ENCODE data around the gene CCT8L2. TPM values are rescaled to one million over a fixed set of nuclear protein-coding genes. Genes with fewer than 3 reads are reported as not detected.
"Not testable (repeated sequence)": the region's sequence is repeated elsewhere in the genome, so short reads cannot be mapped to it uniquely, and the experiment has no call there.

CCT8L2 gene
- total and polyA plus RNA-seq, 2 of the 8 experiments (the other 6 are each of a cell fraction or from before 2014, with no cell fraction given): not detected

GRCh38 chr22:16569240-16569834, 23.3 kb downstream of the CCT8L2 start:
- H4K91ac ChIP-seq (replicated peaks; ENCODE audit: insufficient read length, low read length); H4K5ac ChIP-seq (ENCODE audit: insufficient read length, low read depth, low read length); H2AK5ac ChIP-seq (ENCODE audit: low read depth, low read length); H2BK15ac ChIP-seq (ENCODE audit: low read length); H3K79me1 ChIP-seq (ENCODE audit: low read depth, low read length); H3K9ac ChIP-seq (replicated peaks in 1 of 4; ENCODE audit: extremely low read depth in 1 of 4, low read depth in 3 of 4, low read length in 3 of 4); H2AFZ ChIP-seq (ENCODE audit: low read length); H3K27ac ChIP-seq (ENCODE audit: low read depth, low read length); H3K4ac ChIP-seq (replicated peaks; ENCODE audit: insufficient read length, low read depth, low read length); H4K20me1 ChIP-seq (replicated peaks in 1 of 2; ENCODE audit: control insufficient read depth in 1 of 2, insufficient read depth in 2 of 2, low read length in 2 of 2); H3K14ac ChIP-seq (ENCODE audit: insufficient read length); H3K36me3 ChIP-seq (ENCODE audit: control insufficient read depth in 2 of 4, insufficient read depth in 4 of 4, low read length in 3 of 4); H2BK120ac ChIP-seq (replicated peaks; ENCODE audit: low read depth, low read length); DNase-seq (ENCODE audit: low read depth in 1 of 2, low spot score in 2 of 2); H3K79me2 ChIP-seq (ENCODE audit: control insufficient read depth in 1 of 2, insufficient read depth in 2 of 2, low read length in 2 of 2); H2BK20ac ChIP-seq (ENCODE audit: low read length); H3K23me2 ChIP-seq (ENCODE audit: low read depth, low read length); H2BK5ac ChIP-seq (ENCODE audit: low read depth, low read length); H3K18ac ChIP-seq (ENCODE audit: extremely low read depth, low read length); H3K4me2 ChIP-seq (ENCODE audit: insufficient read depth in 1 of 2, low read depth in 2 of 2, low read length in 2 of 2); H3K4me1 ChIP-seq (replicated peaks in 1 of 4; ENCODE audit: control insufficient read depth in 3 of 4, insufficient read depth in 4 of 4, low read length in 3 of 4); POLR2A ChIA-PET (ENCODE audit: partially characterized antibody); H3K23ac ChIP-seq (ENCODE audit: insufficient read length); CTCF ChIA-PET (ENCODE audit: partially characterized antibody); H3K27me3 ChIP-seq (replicated peaks in 1 of 4; ENCODE audit: control insufficient read depth in 3 of 4, extremely low read depth in 1 of 4, insufficient read depth in 3 of 4, low read length in 3 of 4); FAIRE-seq; H3K56ac ChIP-seq (replicated peaks; ENCODE audit: insufficient read length, low read depth, low read length); H3K4me3 ChIP-seq (ENCODE audit: extremely low read depth in 1 of 4, insufficient read depth in 2 of 4, low read depth in 3 of 4, low read length in 4 of 4); H4K8ac ChIP-seq (ENCODE audit: extremely low read depth, insufficient read depth, low read length); H2BK12ac ChIP-seq (ENCODE audit: low read depth, low read length): not testable (repeated sequence)
- WGBS, 2 experiments (ENCODE audit: extremely low coverage in 1 of 2, insufficient coverage in 1 of 2, insufficient read length in 1 of 2, insufficient replicate concordance in 2 of 2, low coverage in 1 of 2, low lambda C conversion rate in 2 of 2, missing lambda C conversion rate in 1 of 2): 65% methylated on average over 1 of the region's 2 CpGs; no CpG with 5 or more reads in 1 of the 2 experiments
- peaks cover 10 to 43% of the 10 kb centered on the region in 2 experiments for H3K9me3 ChIP-seq (ENCODE audit: insufficient read depth in 2 of 2, low read depth in 1 of 2, low read length in 1 of 2)

Data from H1 (cell line).